ENCODE data around the gene PEAK1.

The PEAK1 gene

DNA sequence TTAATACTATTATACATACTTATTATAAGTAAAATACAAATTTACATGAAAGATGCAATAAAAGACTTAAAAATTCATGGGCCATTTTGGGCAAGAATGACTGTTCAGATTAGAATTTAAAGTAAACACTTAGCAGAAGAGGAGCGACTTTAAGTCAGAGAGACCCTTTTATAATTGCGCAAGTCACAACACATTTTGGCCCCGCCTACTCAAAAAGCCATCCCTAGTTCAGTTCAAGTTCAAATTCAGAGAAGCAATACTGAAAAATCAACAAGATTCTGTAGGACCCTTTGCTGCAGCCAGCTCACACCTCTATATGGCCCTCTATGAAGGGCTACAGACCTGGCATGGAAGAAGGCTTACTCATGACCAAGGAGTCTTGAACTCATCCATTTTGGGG is 64.6 kb downstream of the PEAK1 start:
- DNase-seq = no peak

DNA sequence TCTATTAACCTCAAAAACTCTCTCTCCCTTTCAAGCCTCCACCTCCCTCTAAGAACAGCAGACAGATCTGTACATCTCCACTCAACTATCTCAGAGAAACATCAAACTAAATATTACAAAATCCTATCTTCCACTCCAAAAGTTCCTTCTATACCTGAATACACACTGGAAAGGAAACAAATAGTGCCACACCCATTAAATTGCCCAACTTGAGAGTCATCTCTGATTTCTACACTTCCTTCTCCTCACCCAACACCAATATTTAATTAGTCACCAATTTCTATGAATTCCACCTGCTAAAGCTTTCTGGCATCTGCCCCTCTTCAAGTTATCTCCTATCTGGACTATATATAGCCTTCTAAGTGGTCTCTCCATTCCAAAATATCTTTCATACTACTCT is 65.8 kb downstream of the PEAK1 start:
- DNase-seq = no peak

DNA sequence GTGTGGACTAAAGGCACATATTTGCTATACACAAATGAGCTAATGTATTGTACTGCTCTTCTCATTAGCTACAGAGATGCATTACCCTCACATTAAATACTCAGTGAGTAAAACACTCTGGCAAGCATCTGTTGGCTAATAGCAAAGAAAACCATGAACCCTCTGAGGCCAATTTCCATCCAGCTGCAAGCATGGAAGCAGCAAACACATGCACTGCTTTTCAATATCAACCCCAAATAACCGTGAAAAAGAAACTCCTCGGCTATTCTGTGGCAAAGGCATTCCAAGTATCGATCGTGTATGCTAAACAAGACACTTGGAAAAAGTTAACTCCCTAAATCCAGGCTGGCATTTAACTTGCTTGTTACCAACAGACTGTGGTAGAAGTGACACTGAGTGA is 67.0 kb downstream of the PEAK1 start:
- DNase-seq = no peak

GRCh38 chr15:77350792-77351191 is 69.1 kb downstream of the PEAK1 start:
- DNase-seq = no peak

- DNase-seq = no peak
Measured at GRCh38 chr15:77349666-77350065, 70.2 kb downstream of the PEAK1 start.

DNA sequence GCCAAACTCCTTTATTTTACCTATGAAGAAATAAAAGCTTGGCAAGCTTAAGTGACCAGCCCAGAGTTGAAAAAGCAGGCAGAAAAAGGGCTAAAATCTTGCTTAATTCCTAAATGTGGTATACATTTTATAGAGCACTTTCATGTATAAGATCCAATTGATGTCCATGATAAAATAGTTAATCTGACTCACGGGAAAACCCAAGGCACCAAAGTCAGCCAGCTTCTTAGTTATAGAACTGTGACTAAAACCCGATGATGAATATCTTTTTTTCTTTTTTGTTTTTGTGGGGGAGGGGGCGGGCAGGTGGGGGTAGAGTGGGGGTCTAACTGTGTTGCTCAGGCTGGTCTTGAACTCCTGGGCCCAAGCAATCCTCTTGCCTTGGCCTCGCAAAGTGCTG is 71.4 kb downstream of the PEAK1 start:
- DNase-seq = no peak

DNA sequence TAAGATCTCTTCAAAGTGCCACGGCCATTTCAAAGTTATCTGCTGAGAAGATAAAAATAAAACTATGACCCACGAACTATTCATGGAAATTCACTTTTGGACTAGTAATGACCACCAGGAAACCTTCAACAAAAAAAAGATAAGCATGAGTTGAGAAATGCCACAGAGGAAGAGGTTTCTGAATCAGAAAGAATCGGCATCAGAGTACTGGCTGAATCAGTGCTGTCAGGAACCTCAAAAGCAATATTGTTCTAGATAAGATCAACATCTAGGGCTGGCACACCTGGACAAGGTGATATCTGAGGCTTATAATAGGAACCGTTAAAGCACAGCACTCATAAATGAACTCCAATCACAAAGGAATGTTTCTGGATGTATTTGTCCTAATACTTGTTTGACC is 72.7 kb downstream of the PEAK1 start:
- DNase-seq = peak; percentile 76

DNA sequence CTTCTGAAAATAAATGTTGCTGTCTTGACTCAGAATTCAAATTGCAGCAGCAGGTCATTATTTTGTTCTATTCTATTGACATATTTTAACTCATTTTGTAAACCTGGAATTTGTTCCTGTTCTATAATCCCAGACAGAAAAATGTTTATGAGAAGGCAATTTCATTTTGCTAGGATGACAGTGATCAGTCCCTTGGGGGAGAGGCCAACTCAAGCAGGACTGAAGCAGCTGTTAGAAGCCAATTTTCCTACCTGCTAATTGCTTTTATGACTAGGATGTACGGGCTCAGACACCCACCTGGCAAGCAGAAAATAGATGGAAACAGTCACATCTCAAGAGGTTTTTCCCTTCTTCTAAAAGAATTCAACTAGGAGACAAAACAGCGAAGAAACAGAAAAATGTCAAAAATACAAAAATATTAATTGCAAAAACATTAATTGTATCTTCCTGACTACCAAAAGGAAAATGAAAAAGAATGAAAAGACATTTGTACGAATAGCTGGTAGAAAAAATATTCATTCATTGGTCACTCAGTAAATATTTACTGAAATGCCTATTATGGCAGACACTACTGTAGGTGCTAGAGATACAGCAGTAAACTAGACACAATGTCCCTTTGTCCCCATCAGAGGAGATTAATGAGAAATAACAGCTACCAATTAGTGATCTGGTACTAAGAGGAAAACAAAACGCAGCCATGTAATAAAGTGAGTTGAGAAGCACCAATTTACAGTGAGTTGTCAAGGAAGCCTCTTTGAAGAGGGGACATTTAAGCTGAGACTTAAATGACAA is 73.5 kb downstream of the PEAK1 start:
- peak; percentile 92 for DNase-seq

DNA sequence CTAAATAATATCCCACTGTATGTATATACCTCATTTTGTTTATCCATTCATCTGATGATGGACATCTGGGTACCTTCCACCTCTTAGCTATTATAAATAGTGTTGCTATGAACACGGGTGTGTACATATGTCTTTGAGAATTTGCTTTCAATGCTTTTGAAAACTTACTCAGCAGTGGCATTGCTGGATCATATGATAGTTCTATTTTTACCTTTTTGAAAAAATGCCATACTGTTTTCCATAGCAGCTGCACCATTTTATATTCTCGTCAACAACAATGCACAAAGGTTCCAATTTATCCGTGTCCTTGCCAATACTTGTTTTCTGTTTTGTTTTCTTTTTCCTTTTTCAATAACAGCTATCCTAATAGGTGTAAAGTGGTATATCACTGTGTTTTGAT is 77.1 kb downstream of the PEAK1 start:
- no peak for DNase-seq

- no peak for DNase-seq
Measured at GRCh38 chr15:77340245-77340644, 79.7 kb downstream of the PEAK1 start.

DNA sequence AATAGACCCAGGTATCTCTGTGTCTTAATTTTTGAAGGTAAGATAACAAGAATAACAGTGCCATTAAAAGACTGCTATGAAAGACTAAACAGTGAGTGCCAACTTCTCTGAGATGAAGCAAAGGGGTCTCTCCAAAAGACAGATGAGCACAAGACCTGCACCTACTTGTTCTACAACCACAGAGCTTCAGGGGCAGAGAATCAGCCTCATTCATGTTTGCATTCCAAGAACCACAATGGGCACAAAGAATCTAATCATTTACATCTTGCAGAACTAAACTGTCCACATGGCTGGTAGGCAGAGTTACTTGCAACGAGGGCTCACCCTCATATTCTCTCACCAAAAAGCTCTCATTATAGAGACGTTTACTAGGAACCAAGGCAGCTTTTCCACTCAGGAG is 83.9 kb downstream of the PEAK1 start:
- DNase-seq = no peak

DNA sequence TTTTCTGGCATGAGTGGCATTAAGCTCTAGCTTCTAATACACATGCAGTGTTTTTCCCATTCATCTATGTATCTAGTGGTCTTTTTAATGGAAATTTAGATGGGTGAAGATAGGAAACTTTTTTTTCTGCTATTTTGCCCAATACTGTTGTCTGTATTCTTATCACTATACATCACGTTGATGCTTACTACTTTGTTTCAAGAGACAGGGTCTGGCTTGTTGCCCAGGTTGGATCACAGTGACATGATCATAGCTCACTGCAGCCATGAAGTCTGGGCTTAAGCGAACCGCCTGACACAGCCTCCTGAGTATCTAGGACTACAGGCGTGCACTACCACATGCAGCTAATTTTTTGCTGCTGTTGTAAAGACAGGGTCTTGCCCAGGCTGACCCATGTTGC is 84.6 kb downstream of the PEAK1 start:
- DNase-seq = no peak

- DNase-seq = no peak
Measured at GRCh38 chr15:77333166-77333565, 86.7 kb downstream of the PEAK1 start.

GRCh38 chr15:77329202-77329601 is 90.7 kb downstream of the PEAK1 start:
- no peak for DNase-seq

DNA sequence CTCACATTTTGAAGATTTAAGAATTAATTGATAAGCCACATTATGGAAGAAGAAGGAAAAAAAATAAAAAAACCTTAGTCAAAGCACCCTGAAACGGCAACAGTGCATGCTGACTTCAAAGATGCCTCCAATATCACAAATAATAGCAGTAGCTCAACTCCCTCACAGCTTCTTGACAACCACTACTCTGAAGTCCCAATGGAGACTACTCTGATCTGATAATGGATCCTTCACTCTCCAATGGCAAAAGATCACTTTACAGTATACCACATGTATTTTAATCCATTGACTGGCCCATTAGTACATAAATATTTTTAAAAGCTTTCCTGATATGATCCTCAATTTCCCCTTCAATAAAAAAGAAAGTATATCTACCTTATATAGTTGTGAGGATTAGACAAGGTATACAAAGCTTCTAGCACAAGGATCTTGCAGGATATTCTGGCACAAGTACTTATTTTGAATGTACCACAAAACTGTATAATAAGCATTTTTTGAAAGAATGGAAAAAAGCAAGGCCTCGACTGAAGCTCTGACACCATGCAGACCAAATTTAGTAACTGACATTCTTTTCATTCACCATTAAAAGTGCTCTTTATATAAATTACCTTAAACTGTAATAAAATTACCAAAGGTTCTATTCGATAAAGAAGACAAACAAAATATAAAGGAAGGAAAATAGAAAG is 91.9 kb downstream of the PEAK1 start:
- DNase-seq = no peak

GRCh38 chr15:77327168-77327567 is 92.7 kb downstream of the PEAK1 start:
- DNase-seq = no peak

DNA sequence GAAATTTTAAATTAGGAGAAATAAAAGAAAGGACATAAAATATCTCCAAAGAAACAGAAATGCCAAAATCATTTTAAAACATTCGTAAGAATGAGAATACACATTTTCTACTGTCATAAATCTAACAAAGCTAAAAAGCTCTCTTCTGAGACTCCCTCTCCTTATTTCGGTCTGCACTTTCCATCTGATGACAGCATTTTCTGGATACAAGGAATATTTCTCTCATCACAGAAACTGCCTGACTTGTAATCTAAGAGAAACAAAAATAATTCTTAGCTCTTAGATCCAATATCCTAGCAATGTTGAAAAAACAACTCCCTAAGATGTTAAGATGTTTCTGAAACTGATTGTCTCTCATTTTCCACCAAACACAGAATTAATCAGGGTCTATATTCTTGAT is 93.5 kb downstream of the PEAK1 start:
- no peak for DNase-seq

DNA sequence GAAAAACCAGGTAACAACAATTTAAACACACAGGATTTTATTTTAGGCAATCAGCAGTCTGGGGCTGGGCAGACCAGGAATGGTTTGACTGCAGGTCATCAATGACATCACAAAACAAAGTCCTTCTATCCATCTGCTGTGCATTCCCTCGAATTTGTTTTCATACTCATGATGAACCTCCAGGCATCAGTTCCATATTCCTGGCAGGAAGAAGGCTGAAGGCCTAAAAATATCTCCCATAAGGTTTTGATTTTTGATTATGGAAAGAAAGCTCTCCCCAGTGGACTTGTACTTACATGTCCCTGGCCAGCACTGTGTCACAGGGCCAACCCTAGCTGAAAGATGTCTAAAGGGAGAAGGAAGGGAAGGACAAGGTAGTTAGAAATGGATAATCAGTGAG is 107.4 kb downstream of the PEAK1 start:
- no peak for DNase-seq

DNA sequence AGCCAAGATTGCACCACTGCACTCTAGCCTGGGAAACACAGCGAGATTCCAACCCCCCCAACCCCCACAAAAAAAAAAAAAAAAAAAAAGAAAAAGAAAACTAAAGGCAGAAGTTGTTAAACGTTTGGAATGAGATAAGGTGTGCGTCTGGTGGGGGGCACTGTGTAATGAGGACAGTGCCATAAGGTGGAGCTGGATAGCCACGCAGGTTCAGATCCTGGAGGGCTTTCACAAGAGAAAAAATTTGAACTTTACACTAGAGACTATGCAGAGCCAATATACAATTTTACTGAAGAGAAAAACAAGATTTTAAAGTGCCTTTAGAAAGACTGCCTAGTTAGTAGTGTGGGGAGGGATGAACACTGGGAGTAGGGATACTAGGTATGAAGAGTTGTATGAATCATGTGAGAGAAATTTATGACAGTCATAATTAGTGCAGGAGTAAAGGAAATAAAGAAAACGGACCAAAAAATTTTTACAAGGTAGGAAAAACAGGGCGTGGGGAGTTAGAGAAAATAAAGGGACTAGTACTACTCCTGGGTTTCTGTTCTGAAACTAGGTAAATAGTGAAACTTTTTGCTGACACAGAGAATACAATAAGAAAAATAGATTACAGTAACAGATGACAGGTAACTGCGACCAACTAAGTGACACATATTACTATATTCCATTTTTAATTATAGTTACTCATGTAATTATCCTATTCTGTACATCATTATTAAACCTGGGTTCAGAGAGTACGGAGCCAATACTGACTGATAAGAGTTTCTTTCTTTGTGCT is 108.1 kb downstream of the PEAK1 start:
- no peak for DNase-seq

GRCh38 chr15:77311020-77311419 is 108.9 kb downstream of the PEAK1 start:
- no peak for DNase-seq

DNA sequence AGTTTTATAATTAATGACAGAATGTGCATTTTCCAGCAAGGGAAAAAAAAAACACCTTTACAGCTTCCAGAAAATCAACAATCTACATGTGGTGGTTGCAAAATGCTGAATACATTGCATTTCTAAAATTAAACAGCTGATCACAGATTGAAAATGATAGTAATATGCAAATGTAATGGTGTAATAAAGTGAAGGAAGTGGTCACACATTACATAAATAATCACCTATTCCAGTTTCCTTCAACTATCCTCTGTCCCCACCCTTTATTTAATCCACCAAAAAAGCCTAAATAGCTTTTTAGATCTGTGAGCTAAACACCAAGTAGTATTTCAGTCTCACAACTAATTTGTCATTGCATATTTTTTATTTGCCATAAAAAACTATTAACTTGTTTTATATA is 110.5 kb downstream of the PEAK1 start:
- no peak for DNase-seq

DNA sequence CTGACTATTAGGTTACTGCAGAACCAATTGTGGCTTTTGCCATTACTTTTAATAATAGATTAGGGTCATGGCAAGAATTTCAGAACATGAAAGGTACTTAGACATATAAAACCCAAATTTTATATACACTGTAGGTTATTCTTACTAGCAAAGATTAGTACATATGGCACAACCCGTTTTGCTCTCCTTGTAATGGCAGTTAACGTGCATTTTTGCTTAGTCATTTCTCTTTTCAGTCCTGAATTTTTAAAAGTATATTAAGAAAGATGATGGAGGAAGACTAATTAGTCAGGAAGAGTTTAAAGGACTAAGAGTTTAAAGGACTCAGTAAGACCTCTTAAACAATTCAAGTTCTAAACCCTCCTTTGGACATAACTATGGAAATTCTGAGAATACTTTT is 114.0 kb downstream of the PEAK1 start:
- no peak for DNase-seq

- no peak for DNase-seq
Measured at GRCh38 chr15:77296773-77297337, 123.0 kb downstream of the PEAK1 start.

DNA sequence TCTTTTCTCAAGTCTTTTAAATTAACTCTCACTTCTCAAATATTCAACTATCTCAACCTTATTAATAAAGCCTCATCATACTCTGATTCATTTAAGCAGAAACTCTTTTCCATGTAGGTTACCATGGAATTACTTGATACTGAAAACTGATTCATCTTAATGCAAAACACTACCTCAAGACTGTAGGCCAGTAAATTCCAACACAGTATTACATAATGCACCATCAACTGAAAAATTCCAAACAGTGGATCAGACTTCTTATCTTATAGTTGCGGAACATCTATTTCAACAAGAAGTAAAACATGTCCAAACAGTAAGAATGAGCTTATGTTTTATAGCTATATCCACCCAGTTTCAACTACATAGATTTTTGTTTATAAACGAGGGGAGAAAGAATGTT is 124.5 kb downstream of the PEAK1 start:
- DNase-seq = no peak

Measured in NCI-H526 treated with DMSO at 0.1 percent for 48 hours (cell line).